Liver (tissue), 2 donors: ENCODE data around the gene IAPP.

Experiments used
- CTCF ChIP-seq: fragments of 150-350 bp; IDR thresholded peaks from 2 replicates; pipeline ENCODE4 v1.5.1; 2017; ENCODE audit warnings: improper control_type of control experiment, low read depth, low read length; ENCODE audit not compliant: missing input control
- MAX ChIP-seq: IDR thresholded peaks from 2 replicates; pipeline ENCODE4 v1.6.1; 2016; ENCODE audit warnings: antibody characterized with exemption
- donor health status: healthy.

- TF ChIP-seq CTCF (no peak), MAX (no peak)
These were observed 18.8 kb upstream of the IAPP start for GRCh38 chr12:21353948-21354347.
